Smooth muscle cell (in vitro differentiated cells): ENCODE measurements around the gene HECTD1. TPM values are rescaled to one million over a fixed set of nuclear protein-coding genes. Genes with fewer than 3 reads are reported as not detected.

ENCODE experiments used
- DNase-seq: peaks from one replicate; lab custom pipeline; 2025; ENCODE audit not compliant: unreplicated experiment; lab: John Stamatoyannopoulos, UW
- H2AFZ ChIP-seq: fragments of 200-600 bp; sonication (generic); 2 replicates; pipeline ENCODE4 v1.6.0; 2016; ENCODE audit warnings: antibody characterized with exemption, low read depth, mild to moderate bottlenecking
- H3F3A ChIP-seq: fragments of 200-600 bp; sonication (generic); 2 replicates; pipeline ENCODE4 v1.6.0; 2017; ENCODE audit warnings: antibody characterized with exemption, low read depth
- H3K27ac ChIP-seq: fragments of 200-600 bp; sonication (generic); 2 replicates; pipeline ENCODE4 v1.5.1; 2016; ENCODE audit warnings: low read depth, mild to moderate bottlenecking
- H3K27me3 ChIP-seq: fragments of 200-600 bp; sonication (generic); 2 replicates; pipeline ENCODE4 v1.6.1; 2016; ENCODE audit warnings: low read depth, mild to moderate bottlenecking
- H3K36me3 ChIP-seq: fragments of 200-600 bp; sonication (generic); 2 replicates; pipeline ENCODE4 v1.5.1; 2016; ENCODE audit warnings: low read depth
- H3K4me1 ChIP-seq: fragments of 200-600 bp; sonication (generic); 2 replicates; pipeline ENCODE4 v1.5.1; 2016; ENCODE audit warnings: low read depth
- H3K4me2 ChIP-seq: fragments of 200-600 bp; sonication (generic); 2 replicates; pipeline ENCODE4 v1.6.0; 2016; ENCODE audit warnings: mild to moderate bottlenecking
- H3K4me3 ChIP-seq: fragments of 200-600 bp; sonication (generic); 2 replicates; pipeline ENCODE4 v1.5.1; 2016; ENCODE audit warnings: mild to moderate bottlenecking
- H3K79me2 ChIP-seq: fragments of 200-600 bp; sonication (generic); 2 replicates; pipeline ENCODE4 v1.6.0; 2016; ENCODE audit warnings: low read depth, mild to moderate bottlenecking
- H3K9ac ChIP-seq: fragments of 200-600 bp; sonication (generic); 2 replicates; pipeline ENCODE4 v1.6.0; 2016; ENCODE audit warnings: low read depth
- H3K9me3 ChIP-seq: fragments of 200-600 bp; sonication (generic); replicated peaks from 2 replicates; pipeline ENCODE4 v1.5.1; 2016; ENCODE audit warnings: low read depth
- H4K20me1 ChIP-seq: fragments of 200-600 bp; sonication (generic); 2 replicates; pipeline ENCODE4 v1.6.0; 2016; ENCODE audit warnings: low read depth
- WGBS: methylation state at CpG from one replicate; pipeline ENCODE4 v1.1.7; 2016; ENCODE audit warnings: low lambda C conversion rate; 5-methylcytosine and 5-hydroxymethylcytosine counted together
- polyA plus RNA-seq: library from polyadenylated mRNA; unstranded; fragments of >200 nt; fragmentation: Nextera tagmentation; extraction: Ambion mirVana; gene quantifications from 2 replicates; pipeline ENCODE4 v1.2.1, GENCODE V29; 2016
- total RNA-seq: library from RNA; depleted of rRNA; stranded (reverse); fragments of >200 nt; gene quantifications from 2 replicates; pipeline ENCODE4 v1.2.3, GENCODE V29; 2014
- TF ChIP-seq, protein P1 (sequence below): fragments of 200-600 bp; sonication (generic); IDR thresholded peaks from 2 replicates; pipeline ENCODE4 v1.5.1; 2017; ENCODE audit warnings: borderline replicate concordance, mild to moderate bottlenecking, antibody characterized with exemption; ENCODE audit not compliant: insufficient read depth, poor library complexity, severe bottlenecking

Gene HECTD1
- total and polyA plus RNA-seq, 2 experiments from 2014 or later: 39.3 to 116 TPM

DNA sequence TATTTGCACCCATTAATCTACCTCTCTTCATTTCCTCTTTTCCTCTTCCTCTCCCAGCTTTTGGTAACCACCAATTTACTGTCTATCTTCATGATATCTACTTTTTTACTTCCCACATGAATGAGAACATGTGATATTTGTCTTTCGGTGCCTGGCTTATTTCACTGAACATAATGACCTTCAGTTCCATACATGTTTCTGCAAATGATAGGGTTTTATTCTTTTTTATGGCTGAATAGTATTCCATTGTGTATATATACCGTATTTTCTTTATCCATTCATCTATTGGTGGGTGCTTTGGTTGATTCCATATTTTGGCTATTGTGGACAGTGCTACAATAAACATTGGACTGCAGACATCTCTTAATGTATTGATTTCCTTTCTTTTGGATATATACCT lies 132.4 kb downstream of the HECTD1 start:
- Histone ChIP-seq H3F3A (no peaks in the 10 kb centered on the region), H2AFZ (no peak overlapping the region), H3K4me3 (no peak overlapping the region), H3K9me3 (peaks cover 4% of the 10 kb centered on the region), H3K9ac (no peak overlapping the region), H3K36me3 (peaks cover 4% of the 10 kb centered on the region), H3K27me3 (no peaks in the 10 kb centered on the region), H3K4me1 (no peaks in the 10 kb centered on the region), H4K20me1 (no peaks in the 10 kb centered on the region), H3K27ac (no peak overlapping the region), H3K4me2 (no peak overlapping the region), H3K79me2 (no peaks in the 10 kb centered on the region)
- 98% methylated on average over 2 of the region's 2 CpGs for WGBS
- DNase-seq: no peak
- TF ChIP-seq, protein P1, sequence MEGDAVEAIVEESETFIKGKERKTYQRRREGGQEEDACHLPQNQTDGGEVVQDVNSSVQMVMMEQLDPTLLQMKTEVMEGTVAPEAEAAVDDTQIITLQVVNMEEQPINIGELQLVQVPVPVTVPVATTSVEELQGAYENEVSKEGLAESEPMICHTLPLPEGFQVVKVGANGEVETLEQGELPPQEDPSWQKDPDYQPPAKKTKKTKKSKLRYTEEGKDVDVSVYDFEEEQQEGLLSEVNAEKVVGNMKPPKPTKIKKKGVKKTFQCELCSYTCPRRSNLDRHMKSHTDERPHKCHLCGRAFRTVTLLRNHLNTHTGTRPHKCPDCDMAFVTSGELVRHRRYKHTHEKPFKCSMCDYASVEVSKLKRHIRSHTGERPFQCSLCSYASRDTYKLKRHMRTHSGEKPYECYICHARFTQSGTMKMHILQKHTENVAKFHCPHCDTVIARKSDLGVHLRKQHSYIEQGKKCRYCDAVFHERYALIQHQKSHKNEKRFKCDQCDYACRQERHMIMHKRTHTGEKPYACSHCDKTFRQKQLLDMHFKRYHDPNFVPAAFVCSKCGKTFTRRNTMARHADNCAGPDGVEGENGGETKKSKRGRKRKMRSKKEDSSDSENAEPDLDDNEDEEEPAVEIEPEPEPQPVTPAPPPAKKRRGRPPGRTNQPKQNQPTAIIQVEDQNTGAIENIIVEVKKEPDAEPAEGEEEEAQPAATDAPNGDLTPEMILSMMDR: no peak

DNA sequence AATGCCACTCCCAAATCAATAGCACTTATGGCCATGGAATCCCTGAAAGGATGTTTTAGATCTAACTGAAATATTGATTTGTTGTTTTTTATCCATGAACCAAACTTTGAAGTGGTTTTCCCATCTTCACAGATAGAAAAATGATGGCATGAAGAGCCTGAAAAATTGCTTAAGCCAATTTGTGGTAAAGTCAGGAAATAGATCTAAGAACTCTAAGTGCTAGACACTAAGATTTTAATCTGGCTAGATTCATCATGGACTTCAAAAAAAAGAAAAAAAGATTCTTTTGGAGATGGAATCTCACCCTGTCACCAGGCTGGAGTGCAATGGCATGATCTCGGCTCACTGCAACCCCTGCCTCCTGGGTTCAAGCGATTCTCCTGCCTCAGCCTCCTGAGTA lies 136.4 kb downstream of the HECTD1 start:
- peak overlapping the region; percentile 56 for H3K27ac ChIP-seq
- H3K9me3 ChIP-seq: peaks cover 4% of the 10 kb centered on the region
- no peaks in the 10 kb centered on the region for H3K4me1 ChIP-seq
- H4K20me1 ChIP-seq: no peaks in the 10 kb centered on the region
- H3K79me2 ChIP-seq: no peaks in the 10 kb centered on the region
- 67% methylated on average over 2 of the region's 2 CpGs for WGBS
- no peak for DNase-seq
- TF ChIP-seq, protein P1: no peak
- no peak overlapping the region for H3K9ac ChIP-seq
- peaks cover 4% of the 10 kb centered on the region for H3K36me3 ChIP-seq
- H3F3A ChIP-seq: no peaks in the 10 kb centered on the region
- no peak overlapping the region for H3K4me2 ChIP-seq
- no peaks in the 10 kb centered on the region for H3K27me3 ChIP-seq
- H2AFZ ChIP-seq: no peak overlapping the region
- H3K4me3 ChIP-seq: no peak overlapping the region

DNA sequence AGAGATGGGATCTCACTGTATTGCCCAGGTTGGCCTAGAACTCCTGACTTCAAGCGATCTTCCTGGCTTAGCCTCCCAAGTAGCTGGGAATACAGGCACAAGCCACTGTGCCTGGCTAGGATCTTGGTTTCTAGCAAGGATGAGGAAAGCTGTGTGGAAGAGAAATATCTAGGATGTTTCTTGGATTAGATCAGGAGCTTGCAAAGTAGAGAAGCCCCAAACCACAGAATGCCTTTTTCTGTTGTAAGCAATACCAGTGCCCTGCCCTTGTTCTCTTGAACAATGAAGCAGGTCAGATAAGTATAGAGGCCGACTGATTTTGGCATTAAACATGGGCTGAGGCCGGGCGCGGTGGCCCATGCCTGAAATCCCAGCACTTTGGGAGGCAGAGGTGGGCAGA lies 137.2 kb downstream of the HECTD1 start:
- DNase-seq: no peak
- no peak overlapping the region for H2AFZ ChIP-seq
- no peak overlapping the region for H3K9ac ChIP-seq
- H3F3A ChIP-seq: no peaks in the 10 kb centered on the region
- H3K4me1 ChIP-seq: no peaks in the 10 kb centered on the region
- H4K20me1 ChIP-seq: no peaks in the 10 kb centered on the region
- no peak overlapping the region for H3K4me2 ChIP-seq
- peaks cover 4% of the 10 kb centered on the region for H3K36me3 ChIP-seq
- no peaks in the 10 kb centered on the region for H3K27me3 ChIP-seq
- TF ChIP-seq, protein P1: no peak
- peak overlapping the region; percentile 56 for H3K27ac ChIP-seq
- H3K4me3 ChIP-seq: no peak overlapping the region
- WGBS: 52% methylated on average over 5 of the region's 5 CpGs
- peaks cover 4% of the 10 kb centered on the region for H3K9me3 ChIP-seq
- H3K79me2 ChIP-seq: no peaks in the 10 kb centered on the region

DNA sequence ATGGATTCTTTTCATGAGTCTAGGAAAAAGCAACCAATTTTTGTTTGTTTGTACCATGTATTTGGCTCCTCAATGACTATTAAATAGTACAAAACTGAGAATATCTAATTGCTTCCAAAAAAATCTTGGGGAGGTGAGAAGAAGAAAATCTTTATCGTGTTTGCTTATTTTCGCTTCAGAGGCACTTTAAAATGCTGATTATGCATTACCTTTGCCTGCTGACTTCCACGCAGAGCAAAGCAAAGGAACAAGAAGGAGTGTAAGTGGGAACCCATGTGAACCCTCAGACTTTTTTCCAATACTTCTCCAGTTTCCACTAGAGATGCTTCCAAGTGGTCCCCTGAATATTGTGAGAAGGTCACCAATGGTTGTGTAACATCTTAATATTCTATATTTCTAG lies 138.2 kb downstream of the HECTD1 start:
- no peaks in the 10 kb centered on the region for H3F3A ChIP-seq
- no peaks in the 10 kb centered on the region for H3K79me2 ChIP-seq
- H3K9me3 ChIP-seq: no peaks in the 10 kb centered on the region
- no peak overlapping the region for H2AFZ ChIP-seq
- TF ChIP-seq, protein P1: no peak
- DNase-seq: no peak
- 95% methylated on average over 3 of the region's 3 CpGs for WGBS
- H3K4me2 ChIP-seq: no peak overlapping the region
- H4K20me1 ChIP-seq: no peaks in the 10 kb centered on the region
- no peak overlapping the region for H3K9ac ChIP-seq
- H3K27ac ChIP-seq: no peak overlapping the region
- H3K4me3 ChIP-seq: no peak overlapping the region
- H3K4me1 ChIP-seq: no peaks in the 10 kb centered on the region
- H3K36me3 ChIP-seq: no peaks in the 10 kb centered on the region
- no peaks in the 10 kb centered on the region for H3K27me3 ChIP-seq
